Gastrocnemius medialis (tissue), 4 donors: ENCODE measurements around the gene GTF2E1. TPM values are rescaled to one million over a fixed set of nuclear protein-coding genes. Genes with fewer than 3 reads are reported as not detected.
"Not testable (repeated sequence)": the region's sequence is repeated elsewhere in the genome, so short reads cannot be mapped to it uniquely, and the experiment has no call there.

ENCODE experiments used
- ATAC-seq, 2 donors: fragments of 150-250 bp; one replicate each; pipeline ENCODE4 v1.9.1; 2016
- DNase-seq, 2 donors: peaks; one replicate each; pipeline ENCODE4 v3.0.0-alpha.2; 2019
- H3K27ac ChIP-seq, 4 donors: fragments of 200-600 bp; sonication (generic); 1 replicate in 1 of 4; 2 replicates in 3 of 4; pipeline ENCODE4 v1.5.1; 2016 to 2018; ENCODE audit warnings: mild to moderate bottlenecking in 2 of 4, moderate library complexity in 1 of 4
- H3K27me3 ChIP-seq, 3 donors: fragments of 200-600 bp; sonication (generic) in 2 of 3; 1 replicate in 1 of 3; 2 replicates in 2 of 3; pipeline versions ENCODE4 v1.5.1 to v1.6.0; 2016 to 2019; ENCODE audit warnings: mild to moderate bottlenecking in 1 of 3, moderate library complexity in 1 of 3
- H3K36me3 ChIP-seq, 2 donors: fragments of 200-600 bp; sonication (generic) in 1 of 2; one replicate each; pipeline ENCODE4 v1.5.1; 2017 to 2018
- H3K4me1 ChIP-seq, 2 donors: fragments of 200-600 bp; sonication (generic) in 1 of 2; one replicate each; pipeline ENCODE4 v1.5.1; 2016 to 2017; ENCODE audit warnings: mild to moderate bottlenecking in 2 of 2
- H3K4me3 ChIP-seq, 4 donors: fragments of 200-600 bp; sonication (generic) in 3 of 4; 1 replicate in 1 of 4; 2 replicates in 3 of 4; pipeline ENCODE4 v1.5.1; 2016 to 2019; ENCODE audit warnings: mild to moderate bottlenecking in 2 of 4
- H3K9me3 ChIP-seq, 3 donors: fragments of 200-600 bp; sonication (generic) in 2 of 3; 1 replicate in 1 of 3; 2 replicates in 2 of 3; pipeline ENCODE4 v1.5.1; 2016 to 2019
- POLR2A ChIP-seq, 2 donors: fragments of 450-650 bp; IDR thresholded peaks; one replicate each; pipeline ENCODE4 v1.6.1; 2017; ENCODE audit warnings: antibody characterized with exemption in 2 of 2, mild to moderate bottlenecking in 2 of 2, moderate library complexity in 2 of 2
- in situ Hi-C, 4 donors: fragments of 200-750 bp; cut with MboI; loops; one replicate each; pipeline versions ENCODE4 v1.15.0 to v1.8.0; 2017; ENCODE audit warnings: low sequenced_read_pairs in 4 of 4
- intact Hi-C: fragments of 100-400 bp; cut with DNase I; formaldehyde crosslinking; loops from one replicate; pipeline ENCODE4 v1.15.1; 2023; ENCODE audit warnings: low total_unique reads
- total RNA-seq, 4 donors: library from RNA; depleted of rRNA; stranded (reverse); fragments of >200 nt; gene quantifications; one replicate each; pipeline versions ENCODE4 v1.1.0 to v1.2.3, GENCODE V29; 2016
- TF ChIP-seq, protein P1 (sequence below), 5 experiments: fragments of 450-650 bp in 3 of 5; fragments of 200-600 bp in 2 of 5; sonication (generic) in 2 of 5; IDR thresholded peaks in 4 of 5; conservative IDR thresholded peaks in 1 of 5; 1 replicate in 4 of 5; 2 replicates in 1 of 5; pipeline ENCODE4 v1.5.1; 2016 to 2019; ENCODE audit warnings: antibody characterized with exemption in 5 of 5, mild to moderate bottlenecking in 3 of 5, moderate library complexity in 3 of 5

The GTF2E1 gene
- total RNA-seq, 4 donors from 2014 or later: 7.3 to 23.8 (median 19.3) TPM

DNA sequence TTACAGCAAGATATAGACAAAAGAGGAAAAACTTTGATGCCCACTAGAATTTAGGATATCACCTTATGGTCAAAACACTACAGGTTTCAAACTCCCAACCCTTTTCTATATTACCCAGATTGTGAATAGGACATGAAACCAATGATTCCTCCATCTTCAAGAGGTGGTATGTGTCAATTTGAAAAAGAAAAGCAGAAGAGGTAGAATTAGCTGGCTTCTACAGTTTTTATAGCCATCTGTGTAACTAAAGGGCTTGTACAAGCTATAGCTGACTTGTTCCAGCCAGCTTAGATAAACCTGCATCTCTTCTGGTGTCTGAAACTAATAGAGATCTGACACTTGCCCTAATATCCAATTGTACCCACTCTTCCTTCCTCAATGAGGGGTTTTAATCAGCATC, 35.6 kb upstream of the GTF2E1 start:
- Histone ChIP-seq H3K27me3 (no peaks in the 10 kb centered on the region), H3K27ac (no peak overlapping the region), H3K4me3 (no peak overlapping the region), H3K9me3 (no peaks in the 10 kb centered on the region), H3K36me3 (peaks cover 0 to 19% of the 10 kb centered on the region in 2 donors), H3K4me1 (no peaks in the 10 kb centered on the region)
- no peak for TF ChIP-seq POLR2A (IDR thresholded peaks at IDR 0.05)
- TF ChIP-seq, protein P1, sequence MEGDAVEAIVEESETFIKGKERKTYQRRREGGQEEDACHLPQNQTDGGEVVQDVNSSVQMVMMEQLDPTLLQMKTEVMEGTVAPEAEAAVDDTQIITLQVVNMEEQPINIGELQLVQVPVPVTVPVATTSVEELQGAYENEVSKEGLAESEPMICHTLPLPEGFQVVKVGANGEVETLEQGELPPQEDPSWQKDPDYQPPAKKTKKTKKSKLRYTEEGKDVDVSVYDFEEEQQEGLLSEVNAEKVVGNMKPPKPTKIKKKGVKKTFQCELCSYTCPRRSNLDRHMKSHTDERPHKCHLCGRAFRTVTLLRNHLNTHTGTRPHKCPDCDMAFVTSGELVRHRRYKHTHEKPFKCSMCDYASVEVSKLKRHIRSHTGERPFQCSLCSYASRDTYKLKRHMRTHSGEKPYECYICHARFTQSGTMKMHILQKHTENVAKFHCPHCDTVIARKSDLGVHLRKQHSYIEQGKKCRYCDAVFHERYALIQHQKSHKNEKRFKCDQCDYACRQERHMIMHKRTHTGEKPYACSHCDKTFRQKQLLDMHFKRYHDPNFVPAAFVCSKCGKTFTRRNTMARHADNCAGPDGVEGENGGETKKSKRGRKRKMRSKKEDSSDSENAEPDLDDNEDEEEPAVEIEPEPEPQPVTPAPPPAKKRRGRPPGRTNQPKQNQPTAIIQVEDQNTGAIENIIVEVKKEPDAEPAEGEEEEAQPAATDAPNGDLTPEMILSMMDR (IDR thresholded peaks at IDR 0.05 in 4 of 5, conservative IDR thresholded peaks at IDR 0.05 in 1 of 5): no peak
- in situ Hi-C loops (no loop called here), intact Hi-C loops (no loop called here)
- no peak for DNase-seq
- ATAC-seq: no peak

DNA sequence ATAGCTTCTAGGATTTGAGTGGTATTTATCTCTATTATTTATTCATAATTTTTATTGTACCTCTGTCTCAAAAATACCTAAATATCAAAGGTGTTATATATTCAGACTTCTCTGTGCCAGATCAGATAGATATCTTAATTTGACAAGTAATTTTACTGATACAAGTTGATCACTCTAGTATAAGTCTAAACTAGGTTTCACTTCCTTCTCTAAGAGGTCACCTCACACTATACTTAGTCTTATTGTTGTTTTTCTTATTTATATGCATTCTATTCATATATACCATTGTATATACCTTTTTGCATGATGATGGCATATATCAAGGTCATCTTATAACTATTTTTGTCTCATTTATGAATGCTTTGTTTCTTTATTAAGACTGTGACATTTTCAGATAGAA, 34.1 kb upstream of the GTF2E1 start:
- Histone ChIP-seq H3K4me1 (no peaks in the 10 kb centered on the region), H3K27me3 (no peaks in the 10 kb centered on the region), H3K9me3 (no peaks in the 10 kb centered on the region), H3K27ac (no peak overlapping the region), H3K4me3 (no peak overlapping the region), H3K36me3 (peaks cover 0 to 19% of the 10 kb centered on the region in 2 donors)
- intact Hi-C loops (no loop called here), in situ Hi-C loops (no loop called here)
- no peak for TF ChIP-seq POLR2A (IDR thresholded peaks at IDR 0.05)
- TF ChIP-seq, protein P1 (IDR thresholded peaks at IDR 0.05 in 4 of 5, conservative IDR thresholded peaks at IDR 0.05 in 1 of 5): no peak
- DNase-seq (no peak), ATAC-seq (no peak)

DNA sequence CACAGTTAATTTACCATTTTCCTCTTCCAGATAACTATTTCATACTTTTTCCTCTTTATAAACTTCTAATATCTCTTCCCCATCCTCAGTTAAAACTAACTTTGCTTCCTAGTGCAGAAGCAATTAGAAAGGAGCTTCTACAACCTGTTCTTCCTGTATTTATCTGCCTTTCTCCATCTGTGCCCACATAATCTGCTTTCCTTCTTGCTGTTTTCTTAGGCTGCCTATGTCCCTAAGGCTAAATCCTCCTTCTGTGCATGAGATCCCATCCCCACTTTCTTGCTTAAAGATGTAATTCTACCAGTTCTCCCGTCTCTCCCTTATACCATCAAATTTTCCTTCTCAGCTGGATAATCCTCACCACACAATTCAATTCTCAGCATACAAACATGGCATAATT, 32.2 kb upstream of the GTF2E1 start:
- Histone ChIP-seq H3K4me3 (no peak overlapping the region), H3K27me3 (no peaks in the 10 kb centered on the region), H3K4me1 (no peaks in the 10 kb centered on the region), H3K27ac (no peak overlapping the region), H3K36me3 (peaks cover 0 to 11% of the 10 kb centered on the region in 2 donors), H3K9me3 (no peaks in the 10 kb centered on the region)
- in situ Hi-C loops: no loop called here
- ATAC-seq: no peak
- intact Hi-C loops: no loop called here
- no peak for DNase-seq
- TF ChIP-seq, protein P1 (IDR thresholded peaks at IDR 0.05 in 4 of 5, conservative IDR thresholded peaks at IDR 0.05 in 1 of 5): no peak
- TF ChIP-seq POLR2A (IDR thresholded peaks at IDR 0.05): no peak

DNA sequence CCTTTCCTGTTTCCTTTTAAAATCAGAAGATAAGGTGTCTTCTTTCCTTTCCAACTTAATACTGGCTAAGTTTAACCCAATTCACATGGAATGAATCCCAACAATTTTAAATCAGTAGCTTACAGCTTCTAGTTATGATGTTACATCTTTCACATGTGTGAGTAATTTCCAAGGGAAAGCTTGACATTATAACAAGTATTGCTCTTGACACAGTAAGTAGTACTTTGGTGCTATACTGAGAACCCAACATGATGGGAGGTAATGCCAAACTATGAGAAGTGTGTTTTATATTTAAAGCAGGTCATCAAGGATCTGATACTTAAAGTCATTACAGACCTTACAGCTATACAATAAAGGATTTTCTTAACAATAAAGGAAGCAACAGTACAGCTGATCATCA, 29.3 kb upstream of the GTF2E1 start:
- DNase-seq (no peak), ATAC-seq (no peak)
- Histone ChIP-seq H3K4me1 (no peaks in the 10 kb centered on the region), H3K9me3 (no peaks in the 10 kb centered on the region), H3K36me3 (peaks cover 0 to 8% of the 10 kb centered on the region in 2 donors), H3K27ac (no peak overlapping the region), H3K27me3 (no peaks in the 10 kb centered on the region), H3K4me3 (no peak overlapping the region)
- intact Hi-C loops (no loop called here), in situ Hi-C loops (no loop called here)
- TF ChIP-seq, protein P1 (IDR thresholded peaks at IDR 0.05 in 4 of 5, conservative IDR thresholded peaks at IDR 0.05 in 1 of 5): no peak
- TF ChIP-seq POLR2A (IDR thresholded peaks at IDR 0.05): no peak

DNA sequence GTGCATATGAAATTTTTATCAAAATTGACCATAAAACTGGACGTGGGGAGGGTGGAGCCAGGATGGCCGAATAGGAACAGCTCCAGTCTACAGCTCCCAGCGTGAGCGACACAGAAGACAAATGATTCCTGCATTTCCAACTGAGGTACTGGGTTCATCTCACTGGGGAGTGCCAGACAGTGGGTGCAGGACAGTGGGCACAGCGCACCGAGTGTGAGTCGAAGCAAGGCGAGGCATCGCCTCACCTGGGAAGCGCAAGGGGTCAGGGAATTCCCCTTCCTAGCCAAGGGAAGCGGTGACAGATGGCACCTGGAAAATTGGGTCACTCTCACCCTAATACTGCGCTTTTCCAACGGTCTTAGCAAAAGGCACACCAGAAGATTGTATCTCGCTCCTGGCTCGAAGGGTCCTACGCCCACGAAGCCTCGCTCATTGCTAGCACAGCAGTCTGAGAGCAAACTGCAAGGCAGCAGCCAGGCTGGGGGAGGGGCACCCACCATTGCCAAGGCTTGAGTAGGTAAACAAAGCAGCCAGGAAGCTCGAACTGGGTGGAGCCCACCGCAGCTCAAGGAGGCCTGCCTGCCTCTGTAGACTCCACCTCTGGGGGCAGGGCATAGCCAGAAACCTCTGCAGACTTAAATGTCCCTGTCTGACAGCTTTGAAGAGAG, 23.2 kb upstream of the GTF2E1 start:
- H3K36me3 ChIP-seq, intact Hi-C loops, H3K27me3 ChIP-seq, H3K9me3 ChIP-seq, ATAC-seq, in situ Hi-C loops: not testable (repeated sequence)
- H3K4me3 ChIP-seq: peak overlapping the region; percentile 36 to 47 (median 42)
- H3K27ac ChIP-seq: peak overlapping the region in 1 of 4 donors; percentile 52
- peaks cover 0 to 26% of the 10 kb centered on the region in 2 donors for H3K4me1 ChIP-seq
- DNase-seq: peak in 1 of 2 donors; percentile 28
